Lower leg skin (tissue), 4 donors: ENCODE results near the gene POLR3A. TPM values are rescaled to one million over a fixed set of nuclear protein-coding genes. Genes with fewer than 3 reads are reported as not detected.

Experiments used
- DNase-seq, 2 donors: peaks; one replicate each; pipeline ENCODE4 v3.0.0-alpha.2; 2019; ENCODE audit warnings: low spot score in 2 of 2
- H3K4me3 ChIP-seq: fragments of 200-600 bp; sonication (generic); 2 replicates; pipeline ENCODE4 v1.5.1; 2017; ENCODE audit warnings: mild to moderate bottlenecking, low read depth; ENCODE audit not compliant: poor library complexity, severe bottlenecking
- POLR2A ChIP-seq, 2 donors: fragments of 450-650 bp; IDR thresholded peaks; one replicate each; pipeline ENCODE4 v1.6.1; 2016 to 2017; ENCODE audit warnings: antibody characterized with exemption in 2 of 2, mild to moderate bottlenecking in 1 of 2, moderate library complexity in 1 of 2
- WGBS, 2 donors: methylation state at CpG; one replicate each; pipeline ENCODE4 v1.1.5; 2018; 5-methylcytosine and 5-hydroxymethylcytosine counted together
- intact Hi-C: fragments of 100-400 bp; cut with DNase I; formaldehyde crosslinking; loops from one replicate; pipeline ENCODE4 v1.15.0; 2023; ENCODE audit warnings: low total_unique reads
- total RNA-seq, 4 donors: library from RNA; depleted of rRNA; stranded (reverse); fragments of >200 nt; gene quantifications; one replicate each; pipeline ENCODE4 v1.1.0, GENCODE V29; 2016
- TF ChIP-seq, protein P1 (sequence below), 3 donors: fragments of 450-650 bp; IDR thresholded peaks; one replicate each; pipeline ENCODE4 v1.5.1; 2016; ENCODE audit warnings: antibody characterized with exemption in 3 of 3, mild to moderate bottlenecking in 3 of 3, moderate library complexity in 2 of 3

The POLR3A gene
- total RNA-seq, 4 donors from 2014 or later, result 8.7 to 11.1 (median 10.9) TPM

DNA sequence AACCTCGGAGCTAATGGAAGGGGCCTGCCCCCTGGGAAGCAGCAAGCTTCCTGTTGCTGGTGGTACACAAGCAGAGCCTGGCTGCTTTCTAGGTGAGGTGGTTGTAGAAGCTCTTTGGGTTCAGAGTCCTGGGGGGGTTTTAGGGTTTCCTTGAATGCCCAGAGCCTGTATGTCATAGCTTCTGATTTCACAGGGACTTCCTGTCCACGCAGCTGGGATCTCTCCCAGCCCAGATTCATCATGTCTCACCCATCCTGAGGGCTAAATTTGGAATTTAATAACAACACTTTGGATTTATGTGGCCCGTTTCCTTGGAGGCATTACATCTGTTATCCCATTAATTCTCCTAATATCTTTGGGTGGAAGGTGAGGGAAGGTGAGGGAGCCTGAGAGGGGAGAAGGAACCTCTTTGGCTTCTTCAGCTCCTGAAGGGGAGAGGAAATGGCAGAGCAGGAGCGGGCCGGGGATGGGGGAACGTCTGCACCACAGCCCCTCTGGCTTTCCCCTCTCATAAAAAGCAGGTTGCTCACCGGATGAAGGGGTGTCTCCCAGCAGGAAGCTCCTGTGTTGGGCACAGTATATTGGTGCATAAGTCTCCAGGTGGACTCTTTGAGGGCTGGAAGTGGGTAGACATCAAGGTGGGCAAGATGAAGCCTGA, 24.0 kb upstream of the POLR3A start:
- DNase-seq, result no peak
- intact Hi-C loops, result loop anchor here (5.0 kb wide), 1 partner anchor 1144 kb away; no protein-coding TSS in a partner anchor
- 72 to 78% methylated on average over 7 of the region's 7 CpGs for WGBS, 2 donors

DNA sequence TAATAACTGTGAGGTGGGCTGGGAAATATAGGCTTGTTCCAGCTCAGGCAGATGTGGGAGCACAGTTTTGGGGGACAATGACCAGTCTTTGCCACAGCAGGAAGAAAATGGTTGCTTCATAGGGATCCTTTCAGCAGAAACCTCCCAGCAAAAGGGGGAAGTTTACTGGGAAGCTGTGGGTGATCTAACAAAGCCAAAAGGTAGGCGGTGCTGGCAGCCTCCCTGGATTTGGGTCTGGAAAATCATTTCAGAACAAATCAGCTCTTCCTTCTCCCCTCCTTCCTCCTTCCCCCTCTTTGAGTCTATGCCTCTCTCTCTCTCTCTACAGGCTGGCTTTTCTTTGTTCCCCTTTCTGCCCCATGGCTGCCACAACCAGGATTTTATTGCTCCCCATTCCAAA, 20.5 kb upstream of the POLR3A start:
- intact Hi-C loops, result loop anchor here (5.0 kb wide), 1 partner anchor 1147 kb away; no protein-coding TSS in a partner anchor
- TF ChIP-seq, protein P1, sequence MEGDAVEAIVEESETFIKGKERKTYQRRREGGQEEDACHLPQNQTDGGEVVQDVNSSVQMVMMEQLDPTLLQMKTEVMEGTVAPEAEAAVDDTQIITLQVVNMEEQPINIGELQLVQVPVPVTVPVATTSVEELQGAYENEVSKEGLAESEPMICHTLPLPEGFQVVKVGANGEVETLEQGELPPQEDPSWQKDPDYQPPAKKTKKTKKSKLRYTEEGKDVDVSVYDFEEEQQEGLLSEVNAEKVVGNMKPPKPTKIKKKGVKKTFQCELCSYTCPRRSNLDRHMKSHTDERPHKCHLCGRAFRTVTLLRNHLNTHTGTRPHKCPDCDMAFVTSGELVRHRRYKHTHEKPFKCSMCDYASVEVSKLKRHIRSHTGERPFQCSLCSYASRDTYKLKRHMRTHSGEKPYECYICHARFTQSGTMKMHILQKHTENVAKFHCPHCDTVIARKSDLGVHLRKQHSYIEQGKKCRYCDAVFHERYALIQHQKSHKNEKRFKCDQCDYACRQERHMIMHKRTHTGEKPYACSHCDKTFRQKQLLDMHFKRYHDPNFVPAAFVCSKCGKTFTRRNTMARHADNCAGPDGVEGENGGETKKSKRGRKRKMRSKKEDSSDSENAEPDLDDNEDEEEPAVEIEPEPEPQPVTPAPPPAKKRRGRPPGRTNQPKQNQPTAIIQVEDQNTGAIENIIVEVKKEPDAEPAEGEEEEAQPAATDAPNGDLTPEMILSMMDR (IDR thresholded peaks at IDR 0.05), result no peak
- TF ChIP-seq POLR2A (IDR thresholded peaks at IDR 0.05), result no peak
- 68 to 88% methylated on average over 1 of the region's 1 CpG for WGBS, 2 donors
- H3K4me3 ChIP-seq, result no peak overlapping the region
- DNase-seq, result no peak

More for the DNA sequence above, 24.0 kb upstream of the POLR3A start:
- TF ChIP-seq, protein P1 (IDR thresholded peaks at IDR 0.05), result no peak
- no peak for TF ChIP-seq POLR2A (IDR thresholded peaks at IDR 0.05)
- H3K4me3 ChIP-seq, result no peak overlapping the region

DNA sequence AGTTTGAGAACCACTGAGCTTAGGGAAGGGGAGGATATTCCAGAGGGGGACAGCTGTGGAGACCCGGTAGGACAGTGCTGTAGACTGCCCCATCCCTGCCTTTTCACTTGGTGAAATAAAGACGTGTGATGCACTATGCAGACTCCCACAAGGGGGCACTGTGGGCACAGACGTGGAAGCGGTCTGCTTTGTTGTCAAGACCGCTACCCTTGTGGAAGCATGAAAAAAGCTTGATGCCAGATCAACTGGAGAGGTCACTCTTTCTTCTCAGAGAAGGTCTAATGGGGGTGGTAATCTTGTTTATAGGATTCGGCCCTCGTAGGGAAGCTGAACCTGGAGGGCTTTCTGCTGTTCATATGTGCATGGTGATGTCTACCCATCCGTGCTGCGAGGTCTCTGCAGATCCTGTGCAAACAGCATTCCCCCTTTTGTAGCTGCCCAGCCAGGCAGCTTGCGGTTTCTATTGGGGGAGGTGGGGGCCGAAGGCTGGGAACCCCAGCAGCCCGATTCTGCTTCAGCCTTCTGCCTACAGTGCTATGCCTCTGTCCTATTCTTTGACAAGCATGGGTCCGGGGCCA, 18.1 kb upstream of the POLR3A start:
- 20 to 34% methylated on average over 11 to 13 of the region's 13 CpGs for WGBS, 2 donors
- H3K4me3 ChIP-seq, result no peak overlapping the region
- peak; percentile 87 to 97 for DNase-seq
- intact Hi-C loops, result no loop called here
- TF ChIP-seq, protein P1 (IDR thresholded peaks at IDR 0.05), result peak in 1 of 3 donors; percentile 69
- TF ChIP-seq POLR2A (IDR thresholded peaks at IDR 0.05), result no peak

DNA sequence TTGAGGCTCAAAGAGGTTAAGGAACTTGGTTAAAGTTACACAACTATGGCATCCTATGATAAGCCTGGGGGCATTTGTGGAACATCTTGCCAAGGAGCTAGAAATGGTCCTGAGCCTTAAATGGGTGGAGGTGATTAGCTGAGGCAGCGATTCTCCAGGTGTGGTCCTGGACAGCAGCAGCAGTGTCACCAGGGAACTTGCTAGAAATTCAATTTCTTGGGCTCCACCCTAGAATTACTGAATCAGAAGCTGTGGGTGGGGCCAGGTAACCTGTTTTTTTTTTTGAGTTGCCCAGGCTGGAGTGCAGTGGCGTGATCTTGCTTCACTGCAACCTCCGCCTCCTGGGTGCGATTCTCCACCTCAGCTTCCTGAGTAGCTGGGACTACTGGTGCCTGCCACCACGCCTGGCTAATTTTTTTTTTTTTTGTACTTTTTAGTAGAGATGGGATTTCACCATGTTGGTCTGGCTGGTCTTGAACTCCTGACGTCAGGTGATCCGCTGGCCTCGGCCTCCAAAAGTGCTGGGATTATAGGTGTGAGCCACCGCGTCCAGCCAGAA, 17.5 kb upstream of the POLR3A start:
- intact Hi-C loops, result no loop called here
- H3K4me3 ChIP-seq, result no peak overlapping the region
- WGBS, 2 donors, result 61 to 74% methylated on average over 10 of the region's 10 CpGs
- no peak for DNase-seq
- no peak for TF ChIP-seq POLR2A (IDR thresholded peaks at IDR 0.05)
- TF ChIP-seq, protein P1 (IDR thresholded peaks at IDR 0.05), result no peak

DNA sequence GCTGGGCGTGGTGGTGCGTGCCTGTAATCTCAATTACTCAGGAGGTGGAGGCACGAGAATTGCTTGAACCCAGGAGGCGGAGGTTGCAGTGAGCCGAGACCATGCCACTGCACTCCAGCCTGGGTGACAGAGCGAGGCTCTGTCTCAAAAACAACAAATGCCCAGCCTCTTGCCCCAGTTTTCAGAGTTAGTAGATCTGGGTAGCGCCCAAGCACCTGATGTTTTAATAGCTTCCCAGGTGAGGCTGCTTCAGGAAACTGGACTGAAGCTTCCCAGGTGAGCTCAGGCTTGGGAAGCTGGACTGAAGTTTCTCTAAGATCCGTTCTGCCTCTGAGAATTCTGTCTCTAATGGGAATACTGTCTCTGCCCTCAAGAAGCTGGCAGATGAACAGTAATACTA, 16.5 kb upstream of the POLR3A start:
- H3K4me3 ChIP-seq, result no peak overlapping the region
- TF ChIP-seq, protein P1 (IDR thresholded peaks at IDR 0.05), result no peak
- no peak for TF ChIP-seq POLR2A (IDR thresholded peaks at IDR 0.05)
- WGBS, 2 donors, result 84 to 88% methylated on average over 8 of the region's 8 CpGs
- intact Hi-C loops, result no loop called here
- DNase-seq, result no peak
